Measurements from ENCODE around the gene EIF3K.

Gene EIF3K

GRCh38 chr19:38684862-38685665 is 66.1 kb downstream of the EIF3K start:
- Mint-ChIP-seq H3K27ac (peak overlapping the region; percentile 58), H3K36me3 (peaks cover 11% of the 10 kb centered on the region), H3K4me1 (peaks cover 47% of the 10 kb centered on the region), H3K4me3 (no peak overlapping the region), H3K9me3 (no peaks in the 10 kb centered on the region), H3K27me3 (no peaks in the 10 kb centered on the region)
- DNase-seq (ENCODE audit: low spot score in 2 of 2) (no peak), ATAC-seq (ENCODE audit: low read depth) (no peak)

DNA sequence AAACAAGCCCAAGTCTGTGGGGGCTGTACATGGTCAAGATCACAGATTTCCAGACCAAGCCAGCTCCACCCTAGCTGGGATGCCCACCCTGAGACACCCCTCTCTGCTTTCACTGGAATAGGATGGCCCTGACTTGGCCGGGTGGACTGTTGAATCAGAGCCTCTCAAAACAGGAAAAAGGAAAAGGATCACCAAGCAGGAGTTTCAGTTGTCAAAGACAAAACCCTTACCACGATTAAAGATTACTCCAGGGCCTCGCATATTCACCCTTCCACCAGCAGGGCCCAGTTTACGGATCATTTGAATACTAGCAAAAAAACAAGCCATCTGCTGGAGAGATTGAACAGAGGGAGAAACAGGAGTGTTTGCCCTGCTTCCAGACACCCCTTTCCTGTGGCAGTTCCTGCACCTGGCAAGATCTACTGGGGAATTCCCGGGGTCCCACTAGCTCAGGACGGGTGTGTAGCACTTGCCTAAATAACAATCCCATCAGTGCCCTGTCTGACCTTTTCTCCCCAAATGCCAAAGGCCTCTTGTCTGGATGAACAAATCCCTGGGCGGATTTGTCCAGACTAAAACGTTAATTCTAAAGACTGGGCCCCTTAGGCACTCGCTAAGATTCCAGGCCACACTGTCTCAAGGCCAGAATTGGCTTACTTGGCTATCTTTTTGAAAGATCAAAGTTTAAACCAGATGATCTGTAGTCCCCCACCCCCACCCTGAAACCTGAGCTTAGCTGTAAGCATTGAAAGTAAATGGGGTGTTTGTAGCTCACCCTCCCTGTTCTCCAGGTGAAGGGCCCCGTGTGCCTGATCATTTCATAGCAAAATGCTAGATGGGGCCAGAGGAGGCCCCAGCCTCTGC is 66.9 kb downstream of the EIF3K start:
- Mint-ChIP-seq H3K4me1 (peaks cover 44% of the 10 kb centered on the region), H3K9me3 (no peaks in the 10 kb centered on the region), H3K27me3 (no peaks in the 10 kb centered on the region), H3K27ac (peak overlapping the region; percentile 58), H3K36me3 (peaks cover 11% of the 10 kb centered on the region), H3K4me3 (no peak overlapping the region)
- ATAC-seq (ENCODE audit: low read depth): peak; percentile 33
- no peak for DNase-seq (ENCODE audit: low spot score in 2 of 2)

- DNase-seq (ENCODE audit: low spot score in 2 of 2) (no peak), ATAC-seq (ENCODE audit: low read depth) (peak; percentile 80)
- no peak overlapping the region for H3K4me3 Mint-ChIP-seq
- H3K36me3 Mint-ChIP-seq: peaks cover 8% of the 10 kb centered on the region
- H3K27ac Mint-ChIP-seq: peak overlapping the region; percentile 58
- H3K27me3 Mint-ChIP-seq: no peaks in the 10 kb centered on the region
- no peaks in the 10 kb centered on the region for H3K9me3 Mint-ChIP-seq
- H3K4me1 Mint-ChIP-seq: peaks cover 40% of the 10 kb centered on the region
These were observed 67.5 kb downstream of the EIF3K start for GRCh38 chr19:38686530-38686888.
